Sigmoid colon (tissue), 7 donors: ENCODE results near the gene USP9X. TPM values are rescaled to one million over a fixed set of nuclear protein-coding genes. Genes with fewer than 3 reads are reported as not detected.

Experiments
- DNase-seq: peaks from one replicate; pipeline ENCODE4 v3.0.0-alpha.2; 2019
- H3K27ac ChIP-seq, 4 donors: fragments of 200-600 bp; sonication (generic); one replicate each; pipeline ENCODE4 v1.5.1; 2016 to 2019; ENCODE audit warnings: mild to moderate bottlenecking in 1 of 4
- H3K27me3 ChIP-seq, 3 donors: fragments of 200-600 bp; sonication (generic); one replicate each; pipeline ENCODE4 v1.5.1; 2019; ENCODE audit warnings: mild to moderate bottlenecking in 1 of 3
- H3K36me3 ChIP-seq, 4 donors: fragments of 200-600 bp; sonication (generic); one replicate each; pipeline ENCODE4 v1.5.1; 2016 to 2019
- H3K4me1 ChIP-seq, 4 donors: fragments of 200-600 bp; sonication (generic); one replicate each; pipeline ENCODE4 v1.5.1; 2017 to 2019
- H3K4me3 ChIP-seq, 4 donors: fragments of 200-600 bp; sonication (generic); one replicate each; pipeline ENCODE4 v1.5.1; 2017 to 2019; ENCODE audit warnings: mild to moderate bottlenecking in 2 of 4, moderate library complexity in 1 of 4
- H3K9me3 ChIP-seq, 4 donors: fragments of 200-600 bp in 3 of 4; sonication (generic) in 3 of 4; one replicate each; pipeline versions ENCODE4 v1.5.1 to v1.6.1; 2013 to 2019
- EP300 ChIP-seq, 4 donors: sonication (generic); formaldehyde crosslinking; IDR thresholded peaks; one replicate each; pipeline ENCODE4 v1.6.1; 2017; ENCODE audit warnings: antibody characterized with exemption in 4 of 4
- POLR2A ChIP-seq, 2 donors: fragments of 450-650 bp; IDR thresholded peaks; one replicate each; pipeline ENCODE4 v1.6.1; 2016; ENCODE audit warnings: antibody characterized with exemption in 2 of 2, mild to moderate bottlenecking in 2 of 2, moderate library complexity in 2 of 2
- POLR2AphosphoS5 ChIP-seq, 4 donors: sonication (generic); formaldehyde crosslinking; IDR thresholded peaks; one replicate each; pipeline ENCODE4 v1.6.1; 2017; ENCODE audit warnings: antibody characterized with exemption in 4 of 4
- WGBS, 2 donors: extraction: QIAGEN DNeasy Blood & Tissue Kit; methylation state at CpG; one replicate each; pipeline ENCODE4 v1.1.7; 2013; 5-methylcytosine and 5-hydroxymethylcytosine counted together
- intact Hi-C: fragments of 100-400 bp; cut with DNase I; formaldehyde crosslinking; loops from one replicate; pipeline ENCODE4 v1.15.1; 2023
- polyA plus RNA-seq, 3 donors: library from polyadenylated mRNA; stranded (reverse); fragments of 200-250 nt; gene quantifications; one replicate each; pipeline ENCODE4 v1.2.3, GENCODE V29; 2013
- total RNA-seq, 4 donors: library from RNA; depleted of rRNA; stranded (reverse); fragments of >200 nt; gene quantifications; one replicate each; pipeline ENCODE4 v1.1.0, GENCODE V29; 2016
- TF ChIP-seq, protein P1 (sequence below), 4 experiments: fragments of 450-650 bp in 3 of 4; fragments of 200-600 bp in 1 of 4; IDR thresholded peaks; one replicate each; pipeline ENCODE4 v1.5.1; 2016 to 2019; ENCODE audit warnings: antibody characterized with exemption in 4 of 4, mild to moderate bottlenecking in 3 of 4, moderate library complexity in 2 of 4
- donor health status: healthy with polysubstance abuse.
- donor health status: Bipolar disorder and iron deficiency.
- donor health status: healthy.

USP9X gene
- total and polyA plus RNA-seq, 7 donors = 9.6 to 84.5 (median 64.3) TPM

GRCh38 chrX:41142130-41142910 lies 57.1 kb downstream of the USP9X start:
- no peaks in the 10 kb centered on the region for H3K9me3 ChIP-seq
- H3K4me1 ChIP-seq = peaks cover 0 to 5% (median 0%) of the 10 kb centered on the region in 4 donors
- intact Hi-C loops = no loop called here
- H3K36me3 ChIP-seq = peaks cover 0 to 26% (median 3%) of the 10 kb centered on the region in 4 donors
- H3K4me3 ChIP-seq = no peak overlapping the region
- no peak overlapping the region for H3K27ac ChIP-seq
- 90 to 92% methylated on average over 5 of the region's 5 CpGs for WGBS, 2 donors
- TF ChIP-seq, protein P1, sequence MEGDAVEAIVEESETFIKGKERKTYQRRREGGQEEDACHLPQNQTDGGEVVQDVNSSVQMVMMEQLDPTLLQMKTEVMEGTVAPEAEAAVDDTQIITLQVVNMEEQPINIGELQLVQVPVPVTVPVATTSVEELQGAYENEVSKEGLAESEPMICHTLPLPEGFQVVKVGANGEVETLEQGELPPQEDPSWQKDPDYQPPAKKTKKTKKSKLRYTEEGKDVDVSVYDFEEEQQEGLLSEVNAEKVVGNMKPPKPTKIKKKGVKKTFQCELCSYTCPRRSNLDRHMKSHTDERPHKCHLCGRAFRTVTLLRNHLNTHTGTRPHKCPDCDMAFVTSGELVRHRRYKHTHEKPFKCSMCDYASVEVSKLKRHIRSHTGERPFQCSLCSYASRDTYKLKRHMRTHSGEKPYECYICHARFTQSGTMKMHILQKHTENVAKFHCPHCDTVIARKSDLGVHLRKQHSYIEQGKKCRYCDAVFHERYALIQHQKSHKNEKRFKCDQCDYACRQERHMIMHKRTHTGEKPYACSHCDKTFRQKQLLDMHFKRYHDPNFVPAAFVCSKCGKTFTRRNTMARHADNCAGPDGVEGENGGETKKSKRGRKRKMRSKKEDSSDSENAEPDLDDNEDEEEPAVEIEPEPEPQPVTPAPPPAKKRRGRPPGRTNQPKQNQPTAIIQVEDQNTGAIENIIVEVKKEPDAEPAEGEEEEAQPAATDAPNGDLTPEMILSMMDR (IDR thresholded peaks at IDR 0.05) = no peak
- TF ChIP-seq POLR2A (IDR thresholded peaks at IDR 0.05) = no peak
- TF ChIP-seq EP300 (IDR thresholded peaks at IDR 0.05) = no peak
- TF ChIP-seq POLR2AphosphoS5 (IDR thresholded peaks at IDR 0.05) = no peak
- H3K27me3 ChIP-seq = no peaks in the 10 kb centered on the region
- DNase-seq = no peak

- H3K9me3 ChIP-seq = no peaks in the 10 kb centered on the region
- 69 to 74% methylated on average over 2 of the region's 2 CpGs for WGBS, 2 donors
- H3K27me3 ChIP-seq = no peaks in the 10 kb centered on the region
- intact Hi-C loops = no loop called here
- peaks cover 0 to 37% (median 3%) of the 10 kb centered on the region in 4 donors for H3K36me3 ChIP-seq
- H3K4me1 ChIP-seq = peaks cover 0 to 13% (median 0%) of the 10 kb centered on the region in 4 donors
- DNase-seq = no peak
- no peak for TF ChIP-seq POLR2AphosphoS5 (IDR thresholded peaks at IDR 0.05)
- TF ChIP-seq, protein P1 (IDR thresholded peaks at IDR 0.05) = no peak
- TF ChIP-seq POLR2A (IDR thresholded peaks at IDR 0.05) = no peak
- TF ChIP-seq EP300 (IDR thresholded peaks at IDR 0.05) = no peak
- no peak overlapping the region for H3K27ac ChIP-seq
- no peak overlapping the region for H3K4me3 ChIP-seq
Measured at GRCh38 chrX:41144873-41145272, 59.6 kb downstream of the USP9X start.

DNA sequence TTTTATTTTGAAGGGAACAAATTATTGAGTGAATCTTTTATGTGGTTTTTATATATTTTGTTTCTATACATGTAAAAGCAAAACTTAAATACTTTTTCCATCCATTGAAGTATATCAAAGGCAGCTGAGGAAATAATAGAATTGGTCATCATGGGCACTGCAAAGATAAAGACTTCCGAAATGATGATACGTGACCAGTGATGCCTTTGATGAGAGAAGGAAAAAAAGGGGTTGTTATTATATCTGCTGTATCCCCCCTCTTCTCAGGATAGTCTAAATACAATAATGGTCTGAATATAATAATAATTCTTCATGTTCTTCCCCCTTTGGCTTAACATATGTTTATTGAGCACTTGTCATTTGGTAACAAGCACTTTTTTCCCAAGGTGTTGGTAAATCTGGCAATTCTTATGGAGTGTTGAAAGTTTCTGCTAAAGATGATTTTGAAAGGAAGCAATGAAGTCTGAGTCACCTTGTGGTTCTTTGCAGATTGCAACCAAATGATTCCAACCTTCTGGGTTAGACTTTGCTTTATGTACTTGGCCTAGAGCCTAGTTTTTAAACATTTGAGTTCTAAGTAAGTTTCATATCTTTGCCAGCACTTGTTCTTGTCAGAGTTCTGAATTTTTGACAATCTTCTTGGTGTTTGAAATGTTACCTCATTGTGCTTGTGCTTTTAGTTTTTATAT lies 60.8 kb downstream of the USP9X start:
- no peaks in the 10 kb centered on the region for H3K9me3 ChIP-seq
- no peak overlapping the region for H3K27ac ChIP-seq
- intact Hi-C loops = no loop called here
- WGBS, 2 donors = 68 to 84% methylated on average over 2 of the region's 2 CpGs
- H3K4me1 ChIP-seq = peaks cover 0 to 13% (median 0%) of the 10 kb centered on the region in 4 donors
- H3K4me3 ChIP-seq = no peak overlapping the region
- no peaks in the 10 kb centered on the region for H3K27me3 ChIP-seq
- H3K36me3 ChIP-seq = peaks cover 0 to 37% (median 3%) of the 10 kb centered on the region in 4 donors
- no peak for TF ChIP-seq EP300 (IDR thresholded peaks at IDR 0.05)
- TF ChIP-seq, protein P1 (IDR thresholded peaks at IDR 0.05) = no peak
- no peak for TF ChIP-seq POLR2AphosphoS5 (IDR thresholded peaks at IDR 0.05)
- TF ChIP-seq POLR2A (IDR thresholded peaks at IDR 0.05) = no peak
- DNase-seq = no peak

DNA sequence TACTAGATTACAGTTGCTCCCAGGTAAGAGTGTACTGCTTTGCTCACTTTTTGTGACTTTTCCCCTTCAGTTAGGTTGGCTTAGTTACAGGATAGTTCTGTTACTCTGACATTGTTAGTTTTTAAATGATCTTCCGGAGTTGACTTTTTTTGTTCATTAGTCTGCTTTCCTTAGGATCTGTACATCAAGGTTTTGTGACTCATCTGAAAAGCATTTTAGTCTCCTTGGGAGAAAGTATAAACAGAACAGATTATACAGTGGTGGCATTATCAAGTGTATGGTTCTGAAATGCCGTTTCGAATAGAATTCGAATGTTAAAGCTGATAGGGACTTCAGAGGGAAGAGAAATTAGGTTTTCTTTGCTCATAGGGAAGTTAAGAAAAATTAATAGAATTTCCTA lies 63.3 kb downstream of the USP9X start:
- H3K36me3 ChIP-seq = peaks cover 0 to 30% (median 5%) of the 10 kb centered on the region in 4 donors
- no peak for DNase-seq
- intact Hi-C loops = no loop called here
- H3K27ac ChIP-seq = no peak overlapping the region
- no peaks in the 10 kb centered on the region for H3K27me3 ChIP-seq
- TF ChIP-seq, protein P1 (IDR thresholded peaks at IDR 0.05) = no peak
- TF ChIP-seq POLR2AphosphoS5 (IDR thresholded peaks at IDR 0.05) (no peak), EP300 (IDR thresholded peaks at IDR 0.05) (no peak), POLR2A (IDR thresholded peaks at IDR 0.05) (no peak)
- H3K4me1 ChIP-seq = peaks cover 0 to 13% (median 0%) of the 10 kb centered on the region in 4 donors
- no peak overlapping the region for H3K4me3 ChIP-seq
- H3K9me3 ChIP-seq = no peaks in the 10 kb centered on the region
- WGBS, 2 donors = 81 to 82% methylated on average over 4 of the region's 4 CpGs
